Measurements from ENCODE around the gene DLGAP1.

Gene DLGAP1

DNA sequence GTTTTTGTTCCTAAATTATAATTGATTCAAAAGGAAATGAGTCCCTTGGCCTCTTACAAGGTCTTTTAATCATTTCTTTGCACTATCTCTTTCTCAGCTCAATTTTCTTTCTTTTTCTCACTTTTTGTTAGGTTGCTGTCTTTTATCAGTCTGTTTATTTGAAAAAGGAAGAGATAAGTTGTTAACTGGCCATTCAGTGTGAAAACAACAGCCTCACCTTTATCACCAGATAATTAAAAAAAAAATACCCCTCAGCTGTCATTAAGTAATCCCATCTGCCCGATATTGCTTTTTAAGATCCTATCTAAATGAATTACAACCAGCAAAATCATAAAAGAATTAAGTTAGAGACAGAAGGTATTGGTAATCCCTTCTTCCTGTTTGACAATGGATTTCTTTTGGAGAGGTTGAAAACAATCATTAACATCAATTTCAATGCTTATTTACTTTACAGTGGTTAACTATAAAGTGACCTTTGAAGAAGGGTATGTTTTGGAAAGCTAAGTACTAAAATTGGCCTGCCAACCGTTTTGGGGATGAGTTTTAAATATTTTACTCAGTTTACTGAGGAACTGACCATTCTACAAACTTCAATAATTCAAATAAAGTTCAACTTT is 900.2 kb downstream of the DLGAP1 start:
- DNase-seq = no peak

DNA sequence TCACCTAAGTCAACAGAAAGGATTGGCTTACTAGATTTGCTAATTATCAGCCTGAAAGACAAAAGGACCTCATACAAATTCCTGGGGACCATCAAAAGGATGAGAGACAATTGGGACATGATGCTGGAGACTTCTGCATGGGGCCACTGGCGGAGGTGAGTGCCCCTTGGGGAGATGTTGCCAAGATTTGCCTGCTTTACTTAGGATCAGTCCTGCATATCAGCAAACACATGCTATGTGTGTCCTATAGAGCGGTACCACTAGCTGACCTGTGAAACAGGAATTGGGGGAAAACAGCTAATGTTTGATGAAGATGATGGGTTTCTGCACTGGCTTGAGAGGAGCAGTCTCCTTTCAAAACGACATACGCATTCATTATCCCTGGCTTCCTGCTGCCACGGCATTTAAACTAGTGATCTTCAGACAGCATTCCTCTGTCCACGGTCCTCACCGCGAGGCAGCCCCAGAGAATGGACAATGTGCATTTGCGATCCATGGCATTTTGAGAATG is 901.0 kb downstream of the DLGAP1 start:
- no peak for DNase-seq

DNA sequence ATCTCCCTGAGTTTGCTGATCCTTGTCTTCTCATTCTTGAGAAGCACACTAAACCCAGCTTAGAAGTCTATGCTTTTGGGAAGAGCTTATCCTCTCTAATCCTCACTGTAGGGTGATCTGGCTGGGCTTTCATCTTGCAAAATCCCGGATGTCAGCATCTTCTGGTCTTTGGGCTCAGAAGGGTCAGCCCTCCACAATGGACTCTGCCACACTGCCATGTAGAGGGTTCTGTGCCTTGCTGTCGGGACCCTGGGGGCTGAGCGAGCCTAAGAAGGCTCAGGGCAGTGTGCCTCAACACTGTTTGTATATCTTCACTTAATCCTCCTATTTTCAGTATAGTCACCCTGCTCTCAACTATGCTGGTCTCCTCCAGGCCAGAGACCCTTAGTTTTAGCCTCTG is 902.8 kb downstream of the DLGAP1 start:
- no peak for DNase-seq

DNA sequence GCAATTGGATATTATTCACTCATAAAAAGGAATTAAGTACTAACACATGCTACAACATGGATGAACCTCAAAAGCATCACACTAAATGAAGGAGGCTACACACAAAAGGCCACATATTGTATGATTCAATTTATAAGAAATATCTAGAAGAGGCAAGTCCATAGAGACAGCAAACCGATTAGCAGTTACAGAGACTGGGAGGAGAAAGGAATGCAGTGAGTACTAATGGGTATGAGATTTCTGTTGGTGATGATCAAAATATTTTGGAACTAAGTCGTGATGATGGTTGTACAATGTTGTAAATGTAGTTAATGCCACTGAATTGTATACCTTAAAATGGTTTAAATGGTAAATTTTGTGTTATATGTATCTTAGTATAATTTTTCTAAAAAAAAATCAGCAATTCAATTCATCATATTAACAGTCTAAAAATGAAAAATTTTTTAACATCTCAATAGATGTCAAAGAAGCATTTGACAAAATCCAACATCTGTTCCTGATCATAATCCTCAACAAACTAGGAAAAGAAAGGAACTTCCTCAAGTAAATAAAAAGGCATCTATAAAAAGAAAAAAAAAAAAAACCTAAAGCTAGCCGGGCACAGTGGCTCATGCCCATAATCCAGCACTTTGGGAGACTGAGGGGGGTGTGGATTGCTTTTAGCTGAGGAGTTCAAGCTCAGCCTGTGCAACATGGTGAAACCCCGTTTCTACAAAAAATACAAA is 907.1 kb downstream of the DLGAP1 start:
- no peak for DNase-seq

DNA sequence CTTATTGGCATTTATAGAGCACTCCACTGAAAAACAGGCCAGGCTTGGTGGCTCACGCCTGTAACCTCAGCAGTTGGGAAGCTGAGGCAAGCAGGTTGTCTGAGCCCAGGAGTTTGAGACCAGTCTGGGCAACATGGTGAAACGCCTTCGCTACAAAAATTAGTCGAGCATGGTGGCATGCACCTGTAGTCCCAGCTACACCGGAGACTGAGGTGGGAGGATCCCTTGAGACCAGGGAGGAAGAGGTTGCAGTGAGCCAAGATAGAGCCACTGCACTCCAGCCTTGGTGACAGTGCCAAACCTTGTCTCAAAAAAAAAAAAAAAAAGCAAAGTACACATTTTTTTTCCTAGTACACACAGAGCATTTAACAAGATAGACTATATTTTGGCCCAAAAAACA is 909.0 kb downstream of the DLGAP1 start:
- DNase-seq = no peak

DNA sequence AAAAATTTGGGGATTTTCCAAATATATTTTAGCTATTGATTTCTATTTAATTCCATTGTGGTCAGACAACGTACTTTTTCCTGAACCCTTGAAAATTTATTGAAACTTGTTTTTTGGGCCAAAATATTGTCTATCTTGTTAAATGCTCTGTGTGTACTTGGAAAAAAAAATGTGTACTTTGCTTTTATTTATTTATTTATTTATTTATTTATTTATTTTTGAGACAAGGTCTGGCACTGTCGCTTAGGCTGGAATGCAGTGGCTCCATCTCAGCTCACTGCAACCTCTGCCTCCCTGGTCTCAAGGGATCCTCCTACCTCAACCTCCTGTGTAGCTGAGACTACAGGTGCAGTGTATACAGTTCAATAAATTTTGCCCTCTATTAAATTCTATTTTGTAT is 910.6 kb downstream of the DLGAP1 start:
- no peak for DNase-seq

DNA sequence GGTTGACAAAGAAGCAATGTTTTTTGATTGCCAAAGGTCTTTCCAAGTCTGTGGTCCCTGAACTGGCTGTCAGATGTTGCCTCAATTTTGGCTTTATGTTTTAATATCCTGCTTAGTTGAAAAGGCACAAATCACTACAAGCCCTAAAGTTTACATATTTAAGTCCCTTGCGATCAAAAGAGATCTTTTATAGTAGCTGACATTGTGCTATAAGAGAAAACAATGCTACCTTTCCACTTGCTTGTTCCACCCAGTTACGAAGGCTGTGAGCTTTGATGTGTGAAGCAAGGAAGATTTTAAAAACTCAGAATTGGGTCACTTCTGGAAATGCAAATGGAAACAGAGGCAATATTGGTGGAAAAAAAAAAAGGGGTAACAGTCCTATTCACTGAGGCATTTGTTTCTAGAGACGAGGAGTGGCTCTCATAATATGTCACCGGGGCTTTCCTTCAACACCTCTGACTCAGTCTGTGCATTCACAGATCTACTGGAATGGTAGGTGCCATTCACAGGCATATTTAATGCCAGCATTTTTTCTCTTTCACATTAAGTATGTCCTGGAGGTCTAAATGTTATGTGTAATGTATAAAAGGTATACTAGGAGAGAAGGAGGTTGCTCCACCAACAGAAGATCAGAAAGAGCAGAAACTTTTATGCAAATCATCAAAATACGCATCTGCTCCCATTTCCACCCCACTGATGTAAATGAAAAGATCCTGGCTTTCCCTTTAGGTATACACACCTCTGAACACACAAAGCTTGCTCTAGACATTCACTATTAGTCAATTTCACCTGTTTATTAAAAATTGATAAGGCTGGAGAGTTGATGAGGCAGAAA is 913.3 kb downstream of the DLGAP1 start:
- DNase-seq = no peak

DNA sequence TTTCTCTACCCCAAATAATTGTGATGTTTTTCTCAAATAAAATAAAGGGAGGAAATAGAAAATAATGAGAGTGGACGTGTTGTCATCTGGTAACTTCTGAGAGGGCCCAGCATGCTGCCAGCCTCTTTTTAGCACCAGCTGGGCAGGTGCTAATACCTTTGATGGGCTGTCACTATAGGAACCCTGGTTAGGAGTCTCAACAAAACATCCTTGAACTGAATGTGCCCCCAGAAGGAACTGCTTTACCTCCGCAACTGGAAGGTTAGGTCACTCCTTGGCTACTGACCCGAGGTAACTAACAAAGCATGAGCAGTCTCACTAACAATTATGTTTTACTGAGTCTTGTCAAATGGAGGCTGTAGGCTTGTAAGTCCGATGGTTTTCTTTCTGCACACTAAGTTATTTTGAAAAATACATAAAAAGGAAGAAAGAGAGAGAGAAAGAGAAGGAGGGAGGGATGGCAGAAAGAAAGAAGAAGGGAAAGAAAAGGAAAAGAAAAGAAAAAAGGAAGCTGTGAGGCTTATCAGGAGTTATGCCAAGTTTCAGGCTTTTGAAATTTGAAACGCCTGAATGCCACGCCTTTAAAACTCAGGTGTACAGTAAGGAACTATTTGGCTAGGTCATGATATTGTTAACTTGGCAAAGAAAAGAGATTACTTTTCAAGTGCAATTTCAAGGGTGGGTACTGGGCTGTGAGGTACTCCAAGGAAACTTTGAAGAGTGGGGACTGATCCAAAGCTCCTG is 914.1 kb downstream of the DLGAP1 start:
- DNase-seq = no peak

DNA sequence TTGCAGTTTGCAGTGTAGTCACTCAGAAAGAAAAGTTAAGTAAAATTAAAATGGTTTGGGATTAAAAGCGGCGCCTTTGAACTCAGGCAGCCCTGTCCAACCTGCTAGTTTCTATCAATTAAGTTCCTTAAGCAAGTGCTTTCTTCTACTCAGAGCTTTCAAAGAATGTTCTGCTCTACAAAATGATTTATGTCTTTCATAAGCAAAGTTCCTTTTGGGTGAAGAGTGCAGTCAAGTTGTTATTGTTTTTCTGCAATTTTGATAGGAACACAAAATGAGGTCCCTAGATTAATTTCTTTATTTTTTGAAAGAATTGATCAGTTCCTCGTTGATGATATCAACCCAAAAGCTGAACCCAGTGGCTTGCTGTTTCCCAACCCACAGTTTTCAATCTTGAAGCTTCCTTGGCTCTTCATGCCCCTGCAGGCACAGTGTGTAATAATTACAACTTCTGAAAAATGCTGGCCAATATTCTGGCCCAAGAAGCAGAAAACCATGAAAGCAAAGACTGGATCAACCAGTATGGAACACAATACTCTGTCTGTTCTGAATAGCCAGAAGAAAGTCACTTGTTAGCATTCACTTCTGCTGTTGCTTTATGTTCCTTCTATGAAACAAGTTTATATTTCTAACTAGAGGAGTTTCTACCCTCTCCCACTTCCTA is 916.0 kb downstream of the DLGAP1 start:
- DNase-seq = no peak

DNA sequence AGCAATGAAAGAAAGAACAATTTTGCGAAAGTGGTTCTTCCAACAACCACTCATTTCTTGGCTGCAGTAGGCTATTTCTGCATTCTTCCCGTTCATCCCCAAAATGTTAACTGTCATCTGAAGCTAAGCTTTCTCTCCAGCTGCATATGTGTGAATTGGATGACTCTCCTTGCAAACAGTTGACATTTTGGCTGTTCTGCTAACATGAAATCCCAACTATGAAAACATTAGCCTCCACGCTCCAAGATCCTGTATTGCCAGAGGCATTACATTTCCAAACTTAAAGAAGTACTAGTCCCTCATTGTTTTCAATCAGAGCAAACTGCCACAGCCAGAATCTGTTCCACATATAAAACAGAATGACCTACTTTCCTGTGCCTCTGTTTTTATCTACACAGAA is 916.7 kb downstream of the DLGAP1 start:
- DNase-seq = no peak

DNA sequence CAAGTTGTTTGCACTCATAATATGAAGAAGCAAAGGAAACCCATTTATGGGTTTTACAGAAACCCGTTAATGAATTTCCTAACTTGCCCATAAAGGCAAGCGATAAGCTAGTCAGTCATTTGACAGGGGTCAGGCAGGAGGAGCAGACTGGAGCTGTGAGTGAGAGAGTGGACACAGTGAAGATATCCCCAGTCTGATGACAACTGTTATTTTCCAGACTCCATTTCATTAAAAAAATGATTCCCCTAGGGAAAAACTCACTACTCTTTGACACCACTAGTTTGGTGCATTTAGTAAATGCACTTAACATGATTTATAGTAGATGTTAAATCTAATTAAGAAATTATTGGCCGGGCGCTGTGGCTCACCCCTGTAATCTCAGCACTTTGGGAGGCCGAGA is 924.3 kb downstream of the DLGAP1 start:
- no peak for DNase-seq

DNA sequence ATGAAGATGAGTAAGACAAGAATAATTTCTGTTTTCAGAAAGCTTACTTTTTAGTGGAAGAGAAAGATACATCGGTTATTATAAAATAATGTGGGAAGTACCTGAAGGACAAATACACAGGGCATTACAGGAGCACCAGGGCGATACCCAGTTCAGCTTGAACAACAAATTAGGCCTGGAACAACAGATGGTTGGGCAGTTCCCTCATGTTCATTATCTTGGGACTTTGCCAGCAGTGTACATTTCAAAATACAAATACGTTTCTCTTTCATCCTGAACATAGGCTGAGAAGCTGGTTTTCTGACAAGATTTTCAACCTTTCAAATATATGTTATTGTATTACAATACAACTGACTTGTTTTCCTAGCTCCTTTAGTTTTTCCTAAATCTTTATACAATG is 925.5 kb downstream of the DLGAP1 start:
- no peak for DNase-seq

DNA sequence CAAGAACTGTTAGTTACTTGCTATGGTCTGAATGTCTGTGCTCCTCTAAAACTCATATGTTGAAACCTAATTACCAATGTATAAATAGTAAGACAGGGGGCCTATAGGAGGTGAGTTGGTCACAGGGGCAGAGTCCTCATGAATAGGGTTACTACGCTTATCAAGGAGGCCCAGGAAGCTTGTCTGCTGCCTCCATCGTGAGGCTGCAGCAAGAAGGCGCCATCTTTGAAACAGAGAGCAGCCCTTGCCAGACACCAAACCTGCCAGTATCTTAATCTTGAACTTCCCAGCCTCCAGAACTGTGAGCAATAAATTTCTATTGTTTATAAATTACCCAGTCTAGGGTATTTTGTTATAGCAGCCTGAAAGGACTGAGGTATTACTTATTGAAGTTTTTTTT is 926.0 kb downstream of the DLGAP1 start:
- DNase-seq = no peak

DNA sequence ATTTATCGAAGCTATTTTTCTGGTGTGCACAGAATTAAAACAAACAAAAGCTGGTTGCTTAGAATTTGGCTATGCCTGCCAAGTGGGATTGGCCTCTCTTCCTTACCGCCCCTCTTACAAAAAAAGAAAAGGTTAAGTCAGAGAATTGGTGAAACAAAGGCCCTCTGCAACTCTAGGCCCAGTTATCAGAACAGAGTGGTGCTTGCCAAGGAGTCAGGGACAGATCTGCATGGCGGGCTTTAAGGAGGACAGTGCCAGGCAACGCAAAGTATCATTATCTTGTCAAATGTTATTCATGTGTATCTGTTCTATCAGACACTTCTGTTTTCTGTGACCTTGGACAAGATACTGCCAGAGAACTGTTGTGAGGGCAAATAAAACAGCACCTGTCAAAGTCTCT is 926.9 kb downstream of the DLGAP1 start:
- no peak for DNase-seq

DNA sequence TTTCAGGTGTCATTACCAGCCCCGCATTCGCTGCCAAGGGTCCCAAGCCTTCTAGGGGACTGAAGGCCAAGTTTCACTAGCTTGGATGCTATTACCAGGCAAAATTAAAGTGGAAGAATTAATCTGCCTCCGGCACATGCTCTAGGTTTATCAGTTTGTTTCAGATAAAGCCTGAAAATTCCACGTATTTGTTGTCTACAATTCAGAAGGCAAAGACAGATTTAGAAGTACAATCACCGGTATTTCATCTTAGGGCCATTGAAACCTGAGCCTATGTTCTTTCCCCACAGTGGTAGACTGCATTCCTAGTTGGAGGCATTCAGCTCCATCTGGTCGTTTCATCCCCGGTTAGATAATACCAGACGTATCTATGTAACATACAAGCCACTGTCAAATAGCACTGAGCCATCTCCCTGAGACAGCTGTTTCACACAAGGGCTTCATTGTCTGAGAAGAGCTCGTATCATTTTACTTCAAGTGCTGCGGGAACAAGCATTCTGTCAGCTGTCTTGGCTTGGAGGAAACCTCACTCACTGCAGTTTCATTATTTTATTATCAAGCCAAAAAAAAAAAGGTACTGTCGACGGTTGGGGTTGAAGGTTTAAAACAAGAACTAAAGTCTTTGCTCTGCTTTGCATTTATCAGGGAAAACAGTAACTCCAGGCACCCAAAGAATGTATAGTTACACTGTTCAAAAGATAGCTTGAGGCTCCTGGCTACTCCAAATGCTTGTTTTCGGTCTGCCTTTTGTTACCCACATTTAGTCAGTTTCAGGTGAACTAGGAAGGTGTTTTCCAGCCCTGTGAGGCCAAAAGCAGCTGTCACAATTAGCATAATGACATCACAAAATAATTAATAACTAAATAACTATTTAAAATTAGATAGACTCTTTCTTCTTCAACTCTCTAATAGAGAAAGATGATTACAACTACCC is 928.4 kb downstream of the DLGAP1 start:
- no peak for DNase-seq

DNA sequence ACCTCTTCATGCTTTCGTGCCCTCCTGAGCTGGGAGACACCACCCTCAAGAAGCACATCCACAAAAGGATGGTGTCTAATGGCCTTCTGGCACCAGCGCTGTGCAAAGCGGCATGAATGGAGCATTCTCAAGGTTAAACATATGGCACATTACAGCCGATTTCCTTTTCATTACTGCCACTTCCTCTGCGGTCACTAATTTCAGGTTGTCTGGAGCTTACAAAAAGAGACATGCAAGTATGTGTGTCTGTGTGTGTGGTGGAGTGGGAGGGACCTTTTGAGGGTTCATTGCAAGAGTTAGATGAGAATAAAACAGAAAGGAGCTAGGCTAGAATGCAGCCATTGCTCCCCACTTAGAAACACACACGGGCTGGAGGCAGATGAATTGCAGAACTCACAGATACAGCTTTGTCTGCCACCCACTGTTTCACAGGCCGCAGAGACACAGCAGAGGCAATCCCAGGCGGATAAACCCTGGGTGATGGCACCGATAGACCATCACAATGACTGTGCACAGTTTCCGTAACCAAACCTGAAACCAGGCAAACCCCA is 929.2 kb downstream of the DLGAP1 start:
- DNase-seq = no peak

DNA sequence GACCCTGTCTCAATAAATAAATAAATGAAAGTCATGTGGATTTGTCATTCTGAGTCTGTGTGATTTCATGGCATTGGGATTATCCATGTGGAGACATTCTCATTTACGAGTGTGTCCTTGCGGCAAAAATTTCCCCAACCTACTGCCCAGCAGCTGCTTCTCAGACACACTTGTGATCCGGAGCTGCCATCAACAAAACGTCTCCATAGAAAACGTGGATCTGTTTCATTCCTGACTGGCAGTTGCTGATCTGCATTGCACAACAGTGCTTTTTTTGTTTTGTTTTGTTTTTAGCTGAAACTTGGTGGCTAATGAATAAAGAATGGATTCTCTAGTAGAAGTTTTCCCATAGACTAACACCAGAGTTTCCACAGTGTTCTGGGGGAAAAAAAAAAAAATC is 930.4 kb downstream of the DLGAP1 start:
- DNase-seq = no peak

DNA sequence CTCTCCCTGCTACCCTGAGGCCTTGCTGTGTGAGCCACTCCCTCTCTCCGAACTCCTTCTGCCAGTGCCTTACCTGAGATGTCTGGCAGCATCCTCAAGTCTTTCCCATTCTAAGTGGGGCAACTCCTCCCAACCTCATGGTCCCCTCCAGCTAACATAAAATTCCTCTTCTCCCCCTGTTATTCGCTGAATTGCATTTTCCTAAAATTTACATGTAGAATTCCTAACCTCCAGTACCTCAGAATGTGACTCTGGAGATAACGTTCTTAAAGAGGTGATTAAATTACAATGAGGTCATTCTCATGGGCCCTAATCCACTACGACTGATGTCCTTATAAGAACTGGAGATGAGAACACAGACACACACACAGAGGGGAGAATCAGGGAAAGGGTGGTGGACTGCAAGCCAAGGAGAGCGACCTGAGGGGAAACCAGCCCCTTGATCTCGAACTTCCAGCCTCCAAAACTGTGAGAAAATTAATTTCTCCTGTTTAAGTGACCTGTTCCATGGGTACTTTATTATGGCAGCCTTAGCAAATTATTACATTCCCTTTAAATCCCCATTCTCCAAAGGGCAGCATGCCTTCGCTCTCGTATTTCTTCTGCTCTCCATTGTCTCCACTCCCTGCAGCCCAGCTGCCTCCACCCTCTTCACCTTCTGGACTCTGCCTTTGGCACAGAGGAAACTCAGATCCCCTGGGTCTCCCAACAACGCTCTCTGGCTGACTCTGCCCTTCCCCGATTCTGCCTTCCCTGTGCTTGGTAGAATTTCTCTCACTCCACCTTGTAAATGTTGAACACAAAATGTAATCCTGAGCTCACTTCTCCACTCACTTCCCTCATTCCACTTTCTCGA is 934.6 kb downstream of the DLGAP1 start:
- no peak for DNase-seq

DNA sequence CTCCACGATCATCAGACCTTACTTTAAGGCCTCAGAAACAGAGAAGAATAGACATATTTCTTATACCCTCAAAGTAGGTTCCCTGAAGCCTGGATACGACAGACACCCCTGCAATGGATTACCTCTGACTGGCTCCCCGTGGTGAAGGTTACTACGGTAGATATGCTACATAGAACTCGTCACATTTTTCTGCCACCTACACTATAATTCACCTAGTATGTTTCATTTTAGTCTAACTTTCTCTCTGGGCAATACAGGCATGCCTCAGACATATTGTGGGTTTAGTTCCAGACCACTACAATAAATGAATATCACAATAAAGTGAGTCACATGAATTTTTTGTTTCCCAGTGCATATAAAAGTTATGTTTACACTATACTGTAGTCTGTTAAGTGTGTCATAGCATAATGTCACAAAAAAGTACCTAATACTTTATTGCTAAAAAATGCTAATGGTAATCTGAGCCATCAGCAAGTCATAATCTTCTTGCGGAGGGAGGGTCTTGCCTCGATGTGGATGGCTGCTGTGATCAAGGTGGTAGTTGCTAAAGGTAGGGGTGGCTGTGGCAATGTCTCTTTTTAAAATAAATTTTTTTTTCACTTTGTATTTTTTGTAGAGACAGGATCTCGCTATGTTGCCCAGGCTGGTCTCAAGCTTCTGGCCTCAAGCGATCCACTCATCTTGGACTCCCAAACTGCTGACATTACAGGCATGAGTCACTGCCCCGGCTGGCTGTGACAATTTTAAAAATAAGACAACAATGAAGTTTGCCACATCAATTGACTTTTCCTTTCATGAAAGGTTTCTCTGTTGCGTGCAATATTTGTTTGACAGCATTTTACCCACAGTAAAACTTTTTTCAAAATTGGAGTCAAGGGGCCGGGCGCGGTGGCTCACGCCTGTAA is 940.5 kb downstream of the DLGAP1 start:
- no peak for DNase-seq

Measured in activated gamma-delta T cell (primary cell).